Esophagus muscularis mucosa (tissue), 3 donors: Measurements from ENCODE around the gene HGD.

Experiments
- POLR2A ChIP-seq: fragments of 450-650 bp; IDR thresholded peaks from one replicate; pipeline ENCODE4 v1.6.1; 2017; ENCODE audit warnings: antibody characterized with exemption, moderate library complexity, mild to moderate bottlenecking, low read depth
- TF ChIP-seq, protein P1 (sequence below), 3 experiments: fragments of 200-600 bp in 2 of 3; fragments of 450-650 bp in 1 of 3; sonication (generic) in 2 of 3; IDR thresholded peaks; one replicate each; pipeline ENCODE4 v1.5.1; 2017 to 2019; ENCODE audit warnings: antibody characterized with exemption in 3 of 3, mild to moderate bottlenecking in 2 of 3, moderate library complexity in 1 of 3

DNA sequence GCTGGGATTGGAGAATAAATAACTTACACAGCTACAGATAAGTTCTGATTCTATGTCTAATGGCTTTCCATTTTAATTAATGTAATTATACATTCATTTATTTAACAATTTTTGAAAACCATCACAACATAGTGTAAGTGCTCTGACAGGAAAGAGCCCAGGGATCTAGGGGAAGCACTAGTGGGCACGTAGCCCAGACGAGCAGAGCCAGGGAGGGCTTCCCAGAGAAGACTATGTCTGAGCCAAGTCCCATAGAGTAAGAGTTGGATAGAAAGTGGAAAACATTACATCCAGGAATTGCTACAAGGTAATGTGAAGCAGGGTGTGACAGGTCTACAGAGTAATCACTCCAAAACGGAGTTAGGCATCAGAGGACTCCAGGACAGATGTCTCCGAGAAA, 2.9 kb upstream of the HGD start:
- TF ChIP-seq POLR2A = no peak
- TF ChIP-seq, protein P1, sequence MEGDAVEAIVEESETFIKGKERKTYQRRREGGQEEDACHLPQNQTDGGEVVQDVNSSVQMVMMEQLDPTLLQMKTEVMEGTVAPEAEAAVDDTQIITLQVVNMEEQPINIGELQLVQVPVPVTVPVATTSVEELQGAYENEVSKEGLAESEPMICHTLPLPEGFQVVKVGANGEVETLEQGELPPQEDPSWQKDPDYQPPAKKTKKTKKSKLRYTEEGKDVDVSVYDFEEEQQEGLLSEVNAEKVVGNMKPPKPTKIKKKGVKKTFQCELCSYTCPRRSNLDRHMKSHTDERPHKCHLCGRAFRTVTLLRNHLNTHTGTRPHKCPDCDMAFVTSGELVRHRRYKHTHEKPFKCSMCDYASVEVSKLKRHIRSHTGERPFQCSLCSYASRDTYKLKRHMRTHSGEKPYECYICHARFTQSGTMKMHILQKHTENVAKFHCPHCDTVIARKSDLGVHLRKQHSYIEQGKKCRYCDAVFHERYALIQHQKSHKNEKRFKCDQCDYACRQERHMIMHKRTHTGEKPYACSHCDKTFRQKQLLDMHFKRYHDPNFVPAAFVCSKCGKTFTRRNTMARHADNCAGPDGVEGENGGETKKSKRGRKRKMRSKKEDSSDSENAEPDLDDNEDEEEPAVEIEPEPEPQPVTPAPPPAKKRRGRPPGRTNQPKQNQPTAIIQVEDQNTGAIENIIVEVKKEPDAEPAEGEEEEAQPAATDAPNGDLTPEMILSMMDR (IDR thresholded peaks at IDR 0.05) = no peak
